ENCODE measurements around the gene PTPN23. TPM values are rescaled to one million over a fixed set of nuclear protein-coding genes. Genes with fewer than 3 reads are reported as not detected.
A peak's percentile ranks its signal among the peaks of the same experiment; 100 is the strongest.
"Not testable (repeated sequence)": the region's sequence is repeated elsewhere in the genome, so short reads cannot be mapped to it uniquely, and the experiment has no call there.

Gene PTPN23, protein sequence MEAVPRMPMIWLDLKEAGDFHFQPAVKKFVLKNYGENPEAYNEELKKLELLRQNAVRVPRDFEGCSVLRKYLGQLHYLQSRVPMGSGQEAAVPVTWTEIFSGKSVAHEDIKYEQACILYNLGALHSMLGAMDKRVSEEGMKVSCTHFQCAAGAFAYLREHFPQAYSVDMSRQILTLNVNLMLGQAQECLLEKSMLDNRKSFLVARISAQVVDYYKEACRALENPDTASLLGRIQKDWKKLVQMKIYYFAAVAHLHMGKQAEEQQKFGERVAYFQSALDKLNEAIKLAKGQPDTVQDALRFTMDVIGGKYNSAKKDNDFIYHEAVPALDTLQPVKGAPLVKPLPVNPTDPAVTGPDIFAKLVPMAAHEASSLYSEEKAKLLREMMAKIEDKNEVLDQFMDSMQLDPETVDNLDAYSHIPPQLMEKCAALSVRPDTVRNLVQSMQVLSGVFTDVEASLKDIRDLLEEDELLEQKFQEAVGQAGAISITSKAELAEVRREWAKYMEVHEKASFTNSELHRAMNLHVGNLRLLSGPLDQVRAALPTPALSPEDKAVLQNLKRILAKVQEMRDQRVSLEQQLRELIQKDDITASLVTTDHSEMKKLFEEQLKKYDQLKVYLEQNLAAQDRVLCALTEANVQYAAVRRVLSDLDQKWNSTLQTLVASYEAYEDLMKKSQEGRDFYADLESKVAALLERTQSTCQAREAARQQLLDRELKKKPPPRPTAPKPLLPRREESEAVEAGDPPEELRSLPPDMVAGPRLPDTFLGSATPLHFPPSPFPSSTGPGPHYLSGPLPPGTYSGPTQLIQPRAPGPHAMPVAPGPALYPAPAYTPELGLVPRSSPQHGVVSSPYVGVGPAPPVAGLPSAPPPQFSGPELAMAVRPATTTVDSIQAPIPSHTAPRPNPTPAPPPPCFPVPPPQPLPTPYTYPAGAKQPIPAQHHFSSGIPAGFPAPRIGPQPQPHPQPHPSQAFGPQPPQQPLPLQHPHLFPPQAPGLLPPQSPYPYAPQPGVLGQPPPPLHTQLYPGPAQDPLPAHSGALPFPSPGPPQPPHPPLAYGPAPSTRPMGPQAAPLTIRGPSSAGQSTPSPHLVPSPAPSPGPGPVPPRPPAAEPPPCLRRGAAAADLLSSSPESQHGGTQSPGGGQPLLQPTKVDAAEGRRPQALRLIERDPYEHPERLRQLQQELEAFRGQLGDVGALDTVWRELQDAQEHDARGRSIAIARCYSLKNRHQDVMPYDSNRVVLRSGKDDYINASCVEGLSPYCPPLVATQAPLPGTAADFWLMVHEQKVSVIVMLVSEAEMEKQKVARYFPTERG (N-terminal part only)
- 18.8 TPM for total RNA-seq

GRCh38 chr3:47380601-47381316 lies at the start of gene PTPN23:
PTPN23 (plus strand) TSS chr3:47381021; CDS start chr3:47381097, 76 bp downstream.
- peak; percentile 100 for DNase-seq

DNA sequence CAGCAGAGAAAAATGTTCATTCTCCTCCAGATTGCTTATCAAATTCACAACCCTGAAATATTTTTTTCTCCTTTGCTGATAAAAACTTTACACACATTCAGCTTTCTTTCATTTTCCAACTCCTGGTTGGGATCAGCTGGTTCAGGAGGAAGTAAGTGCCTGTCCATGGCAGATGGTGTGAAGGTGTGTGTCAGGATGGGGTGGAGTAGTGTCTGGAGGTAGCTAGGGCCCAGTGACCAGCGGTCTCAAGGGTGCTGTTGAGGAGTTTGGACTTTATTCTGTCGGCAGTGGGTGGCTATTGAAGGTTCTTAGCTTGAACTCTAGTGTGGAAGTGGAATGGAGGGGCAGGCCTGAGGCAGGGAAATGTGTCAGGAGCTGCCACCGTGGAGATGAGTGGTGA lies 46.9 kb upstream of the PTPN23 start:
- DNase-seq: no peak

- DNase-seq: no peak
Measured at GRCh38 chr3:47337656-47338055, 43.2 kb upstream of the PTPN23 start.

DNA sequence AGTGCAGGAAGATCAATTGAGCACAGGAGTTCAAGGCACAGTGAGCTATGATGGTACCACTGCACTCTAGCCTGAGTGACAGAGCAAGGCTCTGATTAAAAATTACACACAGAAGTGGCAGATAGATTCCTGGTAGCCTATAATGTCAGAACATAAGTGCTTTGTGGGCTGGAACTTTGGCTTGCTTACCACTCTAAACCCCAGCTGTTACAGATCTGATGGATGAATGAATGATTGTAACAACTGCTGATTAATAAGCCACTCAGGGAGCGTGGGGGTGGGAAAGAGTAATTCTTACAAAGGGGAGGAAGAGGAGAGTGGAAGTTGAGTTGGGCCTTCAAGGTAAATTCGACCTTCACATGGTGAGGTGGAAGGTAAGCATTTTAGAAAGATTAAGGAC lies 40.9 kb upstream of the PTPN23 start:
- DNase-seq: peak; percentile 82

- DNase-seq: no peak
Measured at GRCh38 chr3:47340866-47341265, 40.0 kb upstream of the PTPN23 start.

- DNase-seq: no peak
Measured at GRCh38 chr3:47342151-47342550, 38.7 kb upstream of the PTPN23 start.

GRCh38 chr3:47342812-47343211 lies 38.0 kb upstream of the PTPN23 start:
- no peak for DNase-seq

DNA sequence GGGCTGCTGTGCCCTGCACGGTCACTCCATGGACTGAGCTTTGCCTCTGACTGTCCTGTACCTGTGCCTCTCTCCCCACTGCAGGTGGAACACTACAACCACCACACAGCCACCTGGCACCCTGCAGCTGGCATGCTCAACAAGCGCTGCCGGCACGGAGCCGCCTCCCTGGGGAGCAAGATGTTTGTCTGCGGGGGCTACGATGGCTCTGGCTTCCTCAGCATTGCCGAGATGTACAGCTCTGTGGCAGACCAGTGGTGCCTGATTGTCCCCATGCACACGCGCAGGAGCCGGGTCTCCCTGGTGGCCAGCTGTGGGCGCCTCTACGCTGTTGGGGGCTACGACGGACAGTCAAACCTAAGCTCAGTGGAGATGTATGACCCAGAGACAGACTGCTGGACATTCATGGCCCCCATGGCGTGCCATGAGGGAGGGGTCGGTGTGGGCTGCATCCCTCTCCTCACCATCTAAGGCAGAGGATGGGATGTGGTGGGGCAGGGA lies 37.3 kb upstream of the PTPN23 start:
- DNase-seq: no peak

GRCh38 chr3:47344971-47345370 lies 35.9 kb upstream of the PTPN23 start:
- DNase-seq: no peak

DNA sequence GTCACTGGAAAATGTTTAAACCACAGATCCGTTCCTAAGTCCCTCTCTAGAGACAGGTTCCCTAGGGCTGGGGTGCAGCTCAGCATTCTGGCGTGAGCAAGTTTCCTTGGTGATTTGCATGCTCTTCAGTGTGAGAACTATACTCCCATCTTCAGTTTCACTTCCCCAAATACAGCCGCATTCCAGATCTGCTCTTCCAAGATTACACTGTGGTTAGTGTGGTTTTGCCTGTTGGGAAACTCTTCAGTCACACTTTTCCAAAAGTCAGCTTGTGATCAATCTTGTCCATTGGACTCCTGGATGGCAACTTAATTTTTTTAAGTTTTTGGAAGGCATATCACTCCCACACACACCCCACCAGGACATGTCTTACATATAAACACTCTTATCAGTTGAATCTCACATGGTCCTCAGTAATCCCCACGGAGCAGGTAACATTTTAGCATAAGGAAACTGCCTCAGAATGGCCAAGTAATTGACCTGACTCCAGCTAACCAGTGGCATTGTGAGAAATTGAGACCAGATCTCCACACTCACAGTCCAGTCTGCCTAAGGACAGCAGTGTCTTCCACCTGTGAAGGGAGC lies 33.5 kb upstream of the PTPN23 start:
- no peak for DNase-seq

GRCh38 chr3:47348411-47349154 lies 32.2 kb upstream of the PTPN23 start:
- no peak for DNase-seq

GRCh38 chr3:47355010-47355409 lies 25.8 kb upstream of the PTPN23 start:
- DNase-seq: no peak

GRCh38 chr3:47356201-47356600 lies 24.6 kb upstream of the PTPN23 start:
- DNase-seq: no peak

GRCh38 chr3:47359323-47359722 lies 21.5 kb upstream of the PTPN23 start:
- DNase-seq: no peak

- DNase-seq: not testable (repeated sequence)
Measured at GRCh38 chr3:47360110-47360517, 20.7 kb upstream of the PTPN23 start.

DNA sequence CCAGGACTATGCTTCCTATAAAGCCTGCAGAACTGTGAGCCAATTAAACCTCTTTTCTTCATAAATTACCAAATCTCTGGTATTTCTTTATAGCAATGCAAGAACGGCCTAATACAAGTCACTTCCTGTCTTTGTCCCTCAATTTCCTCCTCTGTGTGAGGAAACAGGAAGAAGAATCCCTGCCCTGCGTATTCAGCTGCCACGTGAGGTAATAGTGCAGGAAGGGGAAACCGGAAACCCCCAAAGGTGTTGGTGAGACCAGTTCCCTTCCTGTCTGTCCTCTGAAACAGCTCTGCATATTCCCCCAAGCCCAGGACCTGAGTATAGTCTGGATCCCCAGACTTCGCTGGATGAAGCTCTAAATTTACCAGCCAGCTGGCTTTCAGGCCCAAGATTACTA lies 18.1 kb upstream of the PTPN23 start:
- no peak for DNase-seq

DNA sequence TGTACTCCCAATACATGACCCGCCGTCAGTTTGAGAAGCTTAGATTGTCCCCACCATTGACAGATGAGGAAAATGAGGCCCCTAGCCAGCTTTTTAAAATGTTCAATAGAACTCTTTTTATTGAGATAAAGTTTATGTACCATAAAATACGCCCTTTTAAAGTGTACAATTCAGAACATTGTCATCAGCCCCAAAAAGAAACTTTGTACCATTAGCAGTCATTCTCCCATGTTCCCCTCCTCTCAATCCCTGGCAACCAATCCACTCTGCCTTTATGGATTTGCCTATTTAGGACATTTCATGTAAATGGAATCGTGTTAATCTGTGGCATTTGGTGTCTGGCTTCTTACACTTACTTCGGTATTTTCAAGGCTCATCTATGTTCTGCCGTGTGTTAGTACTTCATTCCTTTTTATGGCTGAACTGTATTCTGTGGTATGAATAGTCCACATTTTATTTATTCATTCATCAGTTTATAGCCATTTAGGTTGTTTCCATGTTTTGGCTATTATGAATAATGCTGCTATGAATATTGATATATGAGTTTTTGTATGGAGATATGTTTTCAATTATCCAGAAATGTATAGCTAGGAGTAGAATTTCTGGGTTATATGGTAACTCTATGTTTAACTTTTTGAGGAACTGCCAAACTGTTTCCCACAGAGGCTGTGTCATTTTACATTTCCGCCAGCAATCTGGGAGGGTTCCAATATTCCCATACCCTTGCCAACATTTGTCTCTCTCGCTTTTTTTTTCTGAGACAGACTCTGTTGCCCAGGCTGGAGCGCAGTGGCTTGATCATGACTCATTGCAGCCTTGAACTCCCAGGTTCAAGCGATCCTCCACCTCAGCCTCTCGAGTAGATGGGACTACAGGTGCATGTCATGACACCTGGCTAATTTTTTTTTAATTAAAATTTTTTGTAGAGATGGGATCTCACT lies 15.3 kb upstream of the PTPN23 start:
- DNase-seq: peak; percentile 75

- no peak for DNase-seq
Measured at GRCh38 chr3:47366833-47367232, 14.0 kb upstream of the PTPN23 start.

GRCh38 chr3:47367631-47368030 lies 13.2 kb upstream of the PTPN23 start:
- DNase-seq: no peak
